ENCODE measurements around the gene PIP4K2A.

PIP4K2A gene

DNA sequence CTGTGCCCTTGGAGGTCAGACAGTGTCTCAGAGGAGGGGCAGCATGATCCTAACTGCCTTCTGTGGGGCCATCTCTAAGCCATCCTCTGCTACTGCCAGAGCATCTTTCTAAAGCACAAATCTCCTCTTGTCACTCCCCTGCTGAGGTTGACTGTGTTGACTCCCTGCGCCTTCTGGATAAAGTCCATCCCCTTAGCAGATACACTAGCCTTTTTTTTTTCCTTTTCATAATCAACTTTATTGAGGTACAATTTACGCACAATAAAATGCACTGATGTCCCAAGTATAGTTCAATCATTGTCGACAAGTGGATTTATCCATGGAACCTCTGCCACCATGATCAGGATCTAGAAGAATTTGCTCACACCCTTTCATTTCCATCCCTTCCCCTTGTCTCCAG, 219.0 kb downstream of the PIP4K2A start:
- in situ Hi-C loops (cut with HindIII; ENCODE audit: low sequenced_read_pairs): no loop called here
- no peak overlapping the region for H3K4me3 ChIP-seq (ENCODE audit: low read depth, low read length)
- TF ChIP-seq, protein P1, sequence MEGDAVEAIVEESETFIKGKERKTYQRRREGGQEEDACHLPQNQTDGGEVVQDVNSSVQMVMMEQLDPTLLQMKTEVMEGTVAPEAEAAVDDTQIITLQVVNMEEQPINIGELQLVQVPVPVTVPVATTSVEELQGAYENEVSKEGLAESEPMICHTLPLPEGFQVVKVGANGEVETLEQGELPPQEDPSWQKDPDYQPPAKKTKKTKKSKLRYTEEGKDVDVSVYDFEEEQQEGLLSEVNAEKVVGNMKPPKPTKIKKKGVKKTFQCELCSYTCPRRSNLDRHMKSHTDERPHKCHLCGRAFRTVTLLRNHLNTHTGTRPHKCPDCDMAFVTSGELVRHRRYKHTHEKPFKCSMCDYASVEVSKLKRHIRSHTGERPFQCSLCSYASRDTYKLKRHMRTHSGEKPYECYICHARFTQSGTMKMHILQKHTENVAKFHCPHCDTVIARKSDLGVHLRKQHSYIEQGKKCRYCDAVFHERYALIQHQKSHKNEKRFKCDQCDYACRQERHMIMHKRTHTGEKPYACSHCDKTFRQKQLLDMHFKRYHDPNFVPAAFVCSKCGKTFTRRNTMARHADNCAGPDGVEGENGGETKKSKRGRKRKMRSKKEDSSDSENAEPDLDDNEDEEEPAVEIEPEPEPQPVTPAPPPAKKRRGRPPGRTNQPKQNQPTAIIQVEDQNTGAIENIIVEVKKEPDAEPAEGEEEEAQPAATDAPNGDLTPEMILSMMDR (IDR thresholded peaks at IDR 0.05; ENCODE audit: low read depth, low read length, missing control alignments): no peak
- no peak for DNase-seq (ENCODE audit: low read depth)

DNA sequence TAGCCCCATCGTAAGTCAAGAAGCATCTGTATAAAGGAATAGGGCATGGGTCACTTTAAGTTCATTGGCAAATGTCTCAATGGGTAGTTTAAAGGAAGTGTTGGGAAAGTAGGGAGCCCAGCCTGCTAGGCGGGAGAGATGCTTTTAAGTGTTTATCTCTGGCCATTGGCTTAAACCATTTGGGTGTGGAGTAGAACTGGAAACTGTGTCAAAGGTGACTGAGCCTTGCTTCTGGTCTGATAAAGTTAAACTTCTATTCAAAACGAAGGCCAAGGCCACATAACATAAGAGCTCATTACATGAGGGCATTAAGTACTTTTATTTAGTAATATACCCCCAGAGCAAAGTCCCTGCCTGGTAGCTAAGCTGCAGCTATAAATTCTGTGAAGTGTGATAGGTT, 220.4 kb downstream of the PIP4K2A start:
- no peak for DNase-seq (ENCODE audit: low read depth)
- TF ChIP-seq, protein P1 (IDR thresholded peaks at IDR 0.05; ENCODE audit: low read depth, low read length, missing control alignments): no peak
- no peak overlapping the region for H3K4me3 ChIP-seq (ENCODE audit: low read depth, low read length)
- in situ Hi-C loops (cut with HindIII; ENCODE audit: low sequenced_read_pairs): no loop called here

DNA sequence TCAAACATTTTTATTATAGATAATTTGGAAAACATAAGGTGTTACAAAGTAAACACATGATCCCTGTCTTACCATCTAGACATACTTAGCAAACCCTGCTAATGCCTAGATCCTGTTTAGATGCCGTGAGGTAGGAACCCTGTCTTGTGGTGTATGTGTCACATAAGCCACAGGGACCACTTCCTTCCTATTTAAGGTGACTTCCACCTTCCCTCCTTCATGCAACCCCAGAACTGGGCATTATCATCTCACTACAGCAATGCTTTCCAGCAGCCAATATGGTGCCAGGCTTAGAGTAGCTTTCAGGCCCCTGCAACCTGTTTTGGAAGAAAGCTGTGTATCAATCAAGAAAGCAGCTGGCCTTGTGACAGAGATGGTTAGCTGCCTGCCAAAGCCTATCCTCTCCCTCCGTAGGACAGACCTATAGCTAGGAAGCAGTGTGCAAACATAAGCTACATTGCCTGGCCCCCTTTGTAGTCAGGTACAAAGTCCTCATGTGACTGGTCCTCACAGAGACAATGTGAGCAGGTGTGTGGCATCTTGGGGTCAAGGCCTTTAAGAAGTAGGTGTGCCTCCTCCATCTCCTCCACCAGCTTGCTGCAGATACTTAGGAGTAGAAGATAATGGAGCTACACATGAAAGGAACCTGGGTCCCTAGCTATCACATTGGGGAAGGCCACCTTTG, 222.3 kb downstream of the PIP4K2A start:
- DNase-seq (ENCODE audit: low read depth): no peak
- H3K4me3 ChIP-seq (ENCODE audit: low read depth, low read length): no peak overlapping the region
- TF ChIP-seq, protein P1 (IDR thresholded peaks at IDR 0.05; ENCODE audit: low read depth, low read length, missing control alignments): no peak
- in situ Hi-C loops (cut with HindIII; ENCODE audit: low sequenced_read_pairs): no loop called here

DNA sequence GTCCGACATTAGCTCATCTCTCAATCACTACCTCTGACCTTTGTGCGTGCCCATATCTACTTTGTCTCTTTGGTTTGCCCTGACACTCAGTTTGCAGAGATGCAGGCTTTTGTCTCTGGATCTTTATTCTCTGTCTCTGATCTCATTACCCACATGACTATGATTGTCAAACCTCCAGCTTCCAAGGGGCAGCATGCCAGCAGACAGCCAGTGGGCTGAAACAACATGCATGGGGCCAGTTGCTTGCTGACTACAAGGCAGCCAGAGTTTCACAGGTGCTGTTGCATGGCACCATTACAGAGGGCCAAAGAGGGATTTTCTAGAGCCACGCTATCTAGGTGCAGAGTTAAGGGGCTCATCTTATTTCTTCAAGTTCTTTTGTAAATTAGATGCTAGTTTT, 222.9 kb downstream of the PIP4K2A start:
- no peak for DNase-seq (ENCODE audit: low read depth)
- no peak overlapping the region for H3K4me3 ChIP-seq (ENCODE audit: low read depth, low read length)
- in situ Hi-C loops (cut with HindIII; ENCODE audit: low sequenced_read_pairs): no loop called here
- TF ChIP-seq, protein P1 (IDR thresholded peaks at IDR 0.05; ENCODE audit: low read depth, low read length, missing control alignments): no peak

DNA sequence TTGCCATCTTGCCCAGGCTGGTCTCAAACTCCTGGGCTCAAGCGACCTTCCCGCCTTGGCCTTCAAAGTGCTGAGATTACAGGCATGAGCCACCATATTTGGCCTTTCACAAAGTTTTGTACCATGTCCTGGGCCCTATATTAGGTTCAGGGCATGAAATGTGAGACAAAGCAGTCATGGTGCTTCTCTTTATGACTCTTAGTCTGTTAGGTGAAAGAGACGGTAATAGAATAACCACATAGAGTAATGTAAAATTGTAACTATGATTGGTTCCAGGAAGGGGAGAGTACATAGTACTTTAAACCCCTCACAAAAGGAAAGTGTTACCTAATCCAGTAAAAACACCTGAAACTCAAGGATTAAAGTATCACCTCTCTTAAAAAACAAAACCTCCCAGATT, 224.4 kb downstream of the PIP4K2A start:
- no peak for DNase-seq (ENCODE audit: low read depth)
- in situ Hi-C loops (cut with HindIII; ENCODE audit: low sequenced_read_pairs): no loop called here
- TF ChIP-seq, protein P1 (IDR thresholded peaks at IDR 0.05; ENCODE audit: low read depth, low read length, missing control alignments): no peak
- no peak overlapping the region for H3K4me3 ChIP-seq (ENCODE audit: low read depth, low read length)

DNA sequence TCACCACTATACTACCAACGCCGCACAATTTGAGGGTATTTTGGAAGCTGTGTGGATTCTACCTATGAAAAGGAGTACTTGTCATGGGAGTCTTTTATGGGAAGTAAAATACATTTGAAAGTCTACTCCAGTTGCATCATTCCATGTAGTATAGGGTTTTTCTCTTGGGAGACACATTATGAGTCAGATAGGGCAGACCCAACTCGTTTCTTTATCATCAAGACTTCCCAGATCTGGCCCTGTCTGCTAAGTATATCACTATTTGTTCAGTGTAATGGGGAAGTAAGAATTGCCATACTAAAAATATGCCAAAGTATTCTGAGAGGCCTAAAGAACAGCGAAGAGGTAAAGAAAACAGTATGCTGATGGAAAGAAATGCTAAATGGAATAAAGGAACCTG, 224.9 kb downstream of the PIP4K2A start:
- no peak for DNase-seq (ENCODE audit: low read depth)
- in situ Hi-C loops (cut with HindIII; ENCODE audit: low sequenced_read_pairs): no loop called here
- H3K4me3 ChIP-seq (ENCODE audit: low read depth, low read length): no peak overlapping the region

More for the DNA sequence above, 224.9 kb downstream of the PIP4K2A start:
- TF ChIP-seq, protein P1 (IDR thresholded peaks at IDR 0.05; ENCODE audit: low read depth, low read length, missing control alignments): no peak
